PC-3 (cell line): ENCODE data around the gene BRD8.

Source experiments
- EZH2 ChIP-seq: fragments of 300-600 bp; sonication (generic); IDR thresholded peaks from one replicate; pipeline ENCODE4 v1.6.1; 2017; ENCODE audit warnings: antibody characterized with exemption, mild to moderate bottlenecking, low read length; ENCODE audit not compliant: unreplicated experiment
- TF ChIP-seq, protein P1 (sequence below): fragments of 300-600 bp; sonication (generic); conservative IDR thresholded peaks from 2 replicates; pipeline ENCODE4 v1.5.1; 2017; ENCODE audit warnings: antibody characterized with exemption, low read depth, mild to moderate bottlenecking, low read length

GRCh38 chr5:138111181-138111580 is 67.2 kb downstream of the BRD8 start:
- TF ChIP-seq, protein P1, sequence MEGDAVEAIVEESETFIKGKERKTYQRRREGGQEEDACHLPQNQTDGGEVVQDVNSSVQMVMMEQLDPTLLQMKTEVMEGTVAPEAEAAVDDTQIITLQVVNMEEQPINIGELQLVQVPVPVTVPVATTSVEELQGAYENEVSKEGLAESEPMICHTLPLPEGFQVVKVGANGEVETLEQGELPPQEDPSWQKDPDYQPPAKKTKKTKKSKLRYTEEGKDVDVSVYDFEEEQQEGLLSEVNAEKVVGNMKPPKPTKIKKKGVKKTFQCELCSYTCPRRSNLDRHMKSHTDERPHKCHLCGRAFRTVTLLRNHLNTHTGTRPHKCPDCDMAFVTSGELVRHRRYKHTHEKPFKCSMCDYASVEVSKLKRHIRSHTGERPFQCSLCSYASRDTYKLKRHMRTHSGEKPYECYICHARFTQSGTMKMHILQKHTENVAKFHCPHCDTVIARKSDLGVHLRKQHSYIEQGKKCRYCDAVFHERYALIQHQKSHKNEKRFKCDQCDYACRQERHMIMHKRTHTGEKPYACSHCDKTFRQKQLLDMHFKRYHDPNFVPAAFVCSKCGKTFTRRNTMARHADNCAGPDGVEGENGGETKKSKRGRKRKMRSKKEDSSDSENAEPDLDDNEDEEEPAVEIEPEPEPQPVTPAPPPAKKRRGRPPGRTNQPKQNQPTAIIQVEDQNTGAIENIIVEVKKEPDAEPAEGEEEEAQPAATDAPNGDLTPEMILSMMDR, result no peak
- TF ChIP-seq EZH2, result no peak
